Skeletal muscle satellite cell (primary cell): Measurements from ENCODE around the gene MMAB.

ENCODE experiments used
- H3K27me3 ChIP-seq: 2 replicates; pipeline ENCODE4 v1.7.0; 2013; ENCODE audit warnings: low read length; ENCODE audit not compliant: control insufficient read depth, insufficient read depth
- H3K36me3 ChIP-seq: 2 replicates; pipeline ENCODE4 v1.7.0; 2013; ENCODE audit warnings: mild to moderate bottlenecking, control low read depth, low read length; ENCODE audit not compliant: insufficient read depth
- H3K4me1 ChIP-seq: 2 replicates; pipeline ENCODE4 v1.7.0; 2013; ENCODE audit warnings: low read length; ENCODE audit not compliant: control insufficient read depth, insufficient read depth
- H3K4me2 ChIP-seq: 2 replicates; pipeline ENCODE4 v1.7.0; 2013; ENCODE audit warnings: mild to moderate bottlenecking, low read length
- H3K4me3 ChIP-seq: 2 replicates; pipeline ENCODE4 v1.7.0; 2013; ENCODE audit warnings: low read length
- H3K9ac ChIP-seq: 2 replicates; pipeline ENCODE4 v1.7.0; 2013; ENCODE audit warnings: mild to moderate bottlenecking, low read depth, low read length, moderate library complexity
- H3K9me3 ChIP-seq: replicated peaks from 2 replicates; pipeline ENCODE4 v1.7.0; 2013; ENCODE audit warnings: mild to moderate bottlenecking, control low read depth, low read length

MMAB gene

GRCh38 chr12:109600995-109601394 is 27.7 kb upstream of the MMAB start:
- Histone ChIP-seq H3K27me3 (peaks cover 17% of the 10 kb centered on the region), H3K4me3 (no peak overlapping the region), H3K36me3 (no peaks in the 10 kb centered on the region), H3K4me2 (no peak overlapping the region), H3K4me1 (peaks cover 4% of the 10 kb centered on the region), H3K9me3 (no peaks in the 10 kb centered on the region), H3K9ac (no peak overlapping the region)

GRCh38 chr12:109600481-109600880 is 27.2 kb upstream of the MMAB start:
- Histone ChIP-seq H3K9ac (no peak overlapping the region), H3K4me1 (peaks cover 4% of the 10 kb centered on the region), H3K4me3 (no peak overlapping the region), H3K27me3 (peaks cover 12% of the 10 kb centered on the region), H3K4me2 (no peak overlapping the region), H3K9me3 (no peaks in the 10 kb centered on the region), H3K36me3 (no peaks in the 10 kb centered on the region)

GRCh38 chr12:109599087-109599486 is 25.8 kb upstream of the MMAB start:
- peaks cover 4% of the 10 kb centered on the region for H3K4me1 ChIP-seq
- H3K27me3 ChIP-seq, result peaks cover 3% of the 10 kb centered on the region
- H3K9ac ChIP-seq, result no peak overlapping the region
- H3K9me3 ChIP-seq, result no peaks in the 10 kb centered on the region
- H3K4me2 ChIP-seq, result no peak overlapping the region
- no peak overlapping the region for H3K4me3 ChIP-seq
- peaks cover 3% of the 10 kb centered on the region for H3K36me3 ChIP-seq

- H3K4me3 ChIP-seq, result no peak overlapping the region
- H3K4me1 ChIP-seq, result peaks cover 4% of the 10 kb centered on the region
- no peaks in the 10 kb centered on the region for H3K9me3 ChIP-seq
- peaks cover 3% of the 10 kb centered on the region for H3K36me3 ChIP-seq
- H3K4me2 ChIP-seq, result no peak overlapping the region
- no peaks in the 10 kb centered on the region for H3K27me3 ChIP-seq
- H3K9ac ChIP-seq, result no peak overlapping the region
These were observed 25.1 kb upstream of the MMAB start for GRCh38 chr12:109598428-109598854.

GRCh38 chr12:109597795-109598427 is 24.6 kb upstream of the MMAB start:
- no peaks in the 10 kb centered on the region for H3K27me3 ChIP-seq
- peak overlapping the region; percentile 15 for H3K9ac ChIP-seq
- peaks cover 4% of the 10 kb centered on the region for H3K4me1 ChIP-seq
- H3K4me2 ChIP-seq, result peak overlapping the region; percentile 67
- H3K9me3 ChIP-seq, result no peaks in the 10 kb centered on the region
- peaks cover 3% of the 10 kb centered on the region for H3K36me3 ChIP-seq
- no peak overlapping the region for H3K4me3 ChIP-seq

GRCh38 chr12:109597414-109597794 is 24.1 kb upstream of the MMAB start:
- Histone ChIP-seq H3K4me2 (peak overlapping the region; percentile 67), H3K4me3 (no peak overlapping the region), H3K4me1 (peaks cover 4% of the 10 kb centered on the region), H3K9me3 (no peaks in the 10 kb centered on the region), H3K9ac (no peak overlapping the region), H3K36me3 (peaks cover 3% of the 10 kb centered on the region), H3K27me3 (no peaks in the 10 kb centered on the region)

- no peak overlapping the region for H3K4me3 ChIP-seq
- no peaks in the 10 kb centered on the region for H3K9me3 ChIP-seq
- H3K36me3 ChIP-seq, result peaks cover 4% of the 10 kb centered on the region
- H3K27me3 ChIP-seq, result no peaks in the 10 kb centered on the region
- no peak overlapping the region for H3K4me2 ChIP-seq
- peaks cover 4% of the 10 kb centered on the region for H3K4me1 ChIP-seq
- H3K9ac ChIP-seq, result no peak overlapping the region
These were observed 23.3 kb upstream of the MMAB start for GRCh38 chr12:109596418-109597244.

- H3K27me3 ChIP-seq, result no peaks in the 10 kb centered on the region
- H3K9ac ChIP-seq, result no peak overlapping the region
- H3K36me3 ChIP-seq, result peaks cover 5% of the 10 kb centered on the region
- H3K9me3 ChIP-seq, result no peaks in the 10 kb centered on the region
- H3K4me2 ChIP-seq, result no peak overlapping the region
- H3K4me1 ChIP-seq, result peaks cover 4% of the 10 kb centered on the region
- H3K4me3 ChIP-seq, result no peak overlapping the region
These were observed 22.1 kb upstream of the MMAB start for GRCh38 chr12:109595321-109595902.

GRCh38 chr12:109594556-109595317 is 21.4 kb upstream of the MMAB start:
- Histone ChIP-seq H3K9me3 (no peaks in the 10 kb centered on the region), H3K27me3 (no peaks in the 10 kb centered on the region), H3K4me2 (no peak overlapping the region), H3K9ac (no peak overlapping the region), H3K4me1 (peaks cover 4% of the 10 kb centered on the region), H3K4me3 (no peak overlapping the region), H3K36me3 (peaks cover 5% of the 10 kb centered on the region)

GRCh38 chr12:109592905-109593272 is 19.6 kb upstream of the MMAB start:
- Histone ChIP-seq H3K4me3 (no peak overlapping the region), H3K36me3 (peaks cover 13% of the 10 kb centered on the region), H3K27me3 (no peaks in the 10 kb centered on the region), H3K9me3 (no peaks in the 10 kb centered on the region), H3K4me2 (no peak overlapping the region), H3K4me1 (peaks cover 2% of the 10 kb centered on the region), H3K9ac (no peak overlapping the region)

- no peak overlapping the region for H3K4me2 ChIP-seq
- H3K36me3 ChIP-seq, result peaks cover 13% of the 10 kb centered on the region
- H3K9ac ChIP-seq, result no peak overlapping the region
- no peak overlapping the region for H3K4me3 ChIP-seq
- H3K27me3 ChIP-seq, result no peaks in the 10 kb centered on the region
- no peaks in the 10 kb centered on the region for H3K4me1 ChIP-seq
- no peaks in the 10 kb centered on the region for H3K9me3 ChIP-seq
These were observed 19.0 kb upstream of the MMAB start for GRCh38 chr12:109592195-109592904.
